HEK293 (cell line): ENCODE measurements around the gene RNF32.

Experiments used
- SP2 ChIP-seq: fragments of 450-650 bp; formaldehyde crosslinking; IDR thresholded peaks from 2 replicates; pipeline ENCODE4 v1.5.1; 2016; ENCODE audit warnings: missing biosample characterization, missing genetic modification characterization
- ZNF792 ChIP-seq: fragments of 450-650 bp; formaldehyde crosslinking; IDR thresholded peaks from 2 replicates; pipeline ENCODE4 v1.5.1; 2016; ENCODE audit warnings: missing biosample characterization, missing genetic modification characterization
- TF ChIP-seq, protein P1 (sequence below): fragments of 450-650 bp; formaldehyde crosslinking; IDR thresholded peaks from 2 replicates; pipeline ENCODE4 v1.5.1; 2016; ENCODE audit warnings: missing biosample characterization, missing genetic modification characterization

DNA sequence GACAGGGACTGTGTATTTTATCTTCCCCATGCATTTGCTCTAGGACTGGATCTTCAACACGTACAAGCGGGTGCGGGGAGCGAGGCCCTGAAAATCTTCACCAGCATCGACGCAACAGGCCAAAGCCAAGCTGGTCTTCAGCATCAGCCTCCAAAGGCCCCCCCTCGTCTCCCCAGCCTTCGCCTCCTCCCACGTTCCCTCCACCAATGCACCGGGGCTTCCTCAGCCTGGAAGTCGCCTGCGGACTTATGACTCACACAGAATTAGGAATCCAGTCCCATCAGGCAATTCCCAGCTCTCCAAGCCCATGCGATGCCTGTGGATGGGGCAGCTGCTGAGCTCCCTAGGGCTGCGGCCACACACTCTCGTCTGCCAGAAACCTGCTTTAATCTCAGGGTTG lies 36.3 kb upstream of the RNF32 start:
- TF ChIP-seq ZNF792 (tag by site-specific recombination) (no peak), SP2 (tag by site-specific recombination) (no peak)
- TF ChIP-seq, protein P1, sequence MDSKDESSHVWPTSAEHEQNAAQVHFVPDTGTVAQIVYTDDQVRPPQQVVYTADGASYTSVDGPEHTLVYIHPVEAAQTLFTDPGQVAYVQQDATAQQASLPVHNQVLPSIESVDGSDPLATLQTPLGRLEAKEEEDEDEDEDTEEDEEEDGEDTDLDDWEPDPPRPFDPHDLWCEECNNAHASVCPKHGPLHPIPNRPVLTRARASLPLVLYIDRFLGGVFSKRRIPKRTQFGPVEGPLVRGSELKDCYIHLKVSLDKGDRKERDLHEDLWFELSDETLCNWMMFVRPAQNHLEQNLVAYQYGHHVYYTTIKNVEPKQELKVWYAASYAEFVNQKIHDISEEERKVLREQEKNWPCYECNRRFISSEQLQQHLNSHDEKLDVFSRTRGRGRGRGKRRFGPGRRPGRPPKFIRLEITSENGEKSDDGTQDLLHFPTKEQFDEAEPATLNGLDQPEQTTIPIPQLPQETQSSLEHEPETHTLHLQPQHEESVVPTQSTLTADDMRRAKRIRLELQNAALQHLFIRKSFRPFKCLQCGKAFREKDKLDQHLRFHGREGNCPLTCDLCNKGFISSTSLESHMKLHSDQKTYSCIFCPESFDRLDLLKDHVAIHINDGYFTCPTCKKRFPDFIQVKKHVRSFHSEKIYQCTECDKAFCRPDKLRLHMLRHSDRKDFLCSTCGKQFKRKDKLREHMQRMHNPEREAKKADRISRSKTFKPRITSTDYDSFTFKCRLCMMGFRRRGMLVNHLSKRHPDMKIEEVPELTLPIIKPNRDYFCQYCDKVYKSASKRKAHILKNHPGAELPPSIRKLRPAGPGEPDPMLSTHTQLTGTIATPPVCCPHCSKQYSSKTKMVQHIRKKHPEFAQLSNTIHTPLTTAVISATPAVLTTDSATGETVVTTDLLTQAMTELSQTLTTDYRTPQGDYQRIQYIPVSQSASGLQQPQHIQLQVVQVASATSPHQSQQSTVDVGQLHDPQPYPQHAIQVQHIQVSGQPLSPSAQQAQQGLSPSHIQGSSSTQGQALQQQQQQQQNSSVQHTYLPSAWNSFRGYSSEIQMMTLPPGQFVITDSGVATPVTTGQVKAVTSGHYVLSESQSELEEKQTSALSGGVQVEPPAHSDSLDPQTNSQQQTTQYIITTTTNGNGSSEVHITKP (tag by site-specific recombination) = no peak
